Measurements from ENCODE around the gene PCDHGA3. TPM values are rescaled to one million over a fixed set of nuclear protein-coding genes. Genes with fewer than 3 reads are reported as not detected.
"Not testable (repeated sequence)": the region's sequence is repeated elsewhere in the genome, so short reads cannot be mapped to it uniquely, and the experiment has no call there.

The PCDHGA3 gene
- total RNA-seq, 4 donors from 2014 or later, result 1.3 to 5.7 (median 2.8) TPM

DNA sequence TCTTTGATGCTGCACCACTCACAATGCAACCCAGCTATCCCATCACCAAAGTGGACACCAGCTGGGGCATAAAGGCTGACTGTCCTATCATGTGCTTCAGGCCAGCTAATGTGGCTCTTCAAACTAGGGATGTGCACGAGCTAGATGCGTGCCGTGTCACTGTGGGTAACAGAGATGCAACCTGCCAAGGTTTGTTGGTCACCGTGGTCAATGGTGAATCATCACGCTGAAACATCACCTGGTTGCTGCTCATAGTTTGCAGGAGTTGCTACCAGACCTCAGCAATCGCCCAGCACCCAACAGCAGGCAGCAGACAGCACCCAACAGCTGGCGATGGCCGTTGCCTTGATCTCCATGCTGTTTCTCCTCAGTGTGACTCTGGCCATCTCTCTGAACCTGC lies 15.4 kb upstream of the PCDHGA3 start:
- WGBS, 2 donors (ENCODE audit: low coverage in 1 of 2), result 81% methylated on average over 6 of the region's 8 CpGs; no CpG with 5 or more reads in 1 of the 2 donors
- Histone ChIP-seq H3K36me3 (peaks cover 0 to 8% of the 10 kb centered on the region in 2 donors), H3K4me3 (no peak overlapping the region), H3K4me1 (peaks cover 0 to 7% (median 0%) of the 10 kb centered on the region in 3 donors), H3K9me3 (peaks cover 0 to 66% (median 0%) of the 10 kb centered on the region in 3 donors), H3K27me3 (peaks cover 21% of the 10 kb centered on the region), H3K27ac (no peak overlapping the region)
- TF ChIP-seq, protein P1, sequence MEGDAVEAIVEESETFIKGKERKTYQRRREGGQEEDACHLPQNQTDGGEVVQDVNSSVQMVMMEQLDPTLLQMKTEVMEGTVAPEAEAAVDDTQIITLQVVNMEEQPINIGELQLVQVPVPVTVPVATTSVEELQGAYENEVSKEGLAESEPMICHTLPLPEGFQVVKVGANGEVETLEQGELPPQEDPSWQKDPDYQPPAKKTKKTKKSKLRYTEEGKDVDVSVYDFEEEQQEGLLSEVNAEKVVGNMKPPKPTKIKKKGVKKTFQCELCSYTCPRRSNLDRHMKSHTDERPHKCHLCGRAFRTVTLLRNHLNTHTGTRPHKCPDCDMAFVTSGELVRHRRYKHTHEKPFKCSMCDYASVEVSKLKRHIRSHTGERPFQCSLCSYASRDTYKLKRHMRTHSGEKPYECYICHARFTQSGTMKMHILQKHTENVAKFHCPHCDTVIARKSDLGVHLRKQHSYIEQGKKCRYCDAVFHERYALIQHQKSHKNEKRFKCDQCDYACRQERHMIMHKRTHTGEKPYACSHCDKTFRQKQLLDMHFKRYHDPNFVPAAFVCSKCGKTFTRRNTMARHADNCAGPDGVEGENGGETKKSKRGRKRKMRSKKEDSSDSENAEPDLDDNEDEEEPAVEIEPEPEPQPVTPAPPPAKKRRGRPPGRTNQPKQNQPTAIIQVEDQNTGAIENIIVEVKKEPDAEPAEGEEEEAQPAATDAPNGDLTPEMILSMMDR (IDR thresholded peaks at IDR 0.05), result no peak
- TF ChIP-seq POLR2AphosphoS5 (IDR thresholded peaks at IDR 0.05), result no peak
- no peak for TF ChIP-seq EP300 (IDR thresholded peaks at IDR 0.05)
- TF ChIP-seq POLR2A (IDR thresholded peaks at IDR 0.05), result no peak
- ATAC-seq, result no peak

DNA sequence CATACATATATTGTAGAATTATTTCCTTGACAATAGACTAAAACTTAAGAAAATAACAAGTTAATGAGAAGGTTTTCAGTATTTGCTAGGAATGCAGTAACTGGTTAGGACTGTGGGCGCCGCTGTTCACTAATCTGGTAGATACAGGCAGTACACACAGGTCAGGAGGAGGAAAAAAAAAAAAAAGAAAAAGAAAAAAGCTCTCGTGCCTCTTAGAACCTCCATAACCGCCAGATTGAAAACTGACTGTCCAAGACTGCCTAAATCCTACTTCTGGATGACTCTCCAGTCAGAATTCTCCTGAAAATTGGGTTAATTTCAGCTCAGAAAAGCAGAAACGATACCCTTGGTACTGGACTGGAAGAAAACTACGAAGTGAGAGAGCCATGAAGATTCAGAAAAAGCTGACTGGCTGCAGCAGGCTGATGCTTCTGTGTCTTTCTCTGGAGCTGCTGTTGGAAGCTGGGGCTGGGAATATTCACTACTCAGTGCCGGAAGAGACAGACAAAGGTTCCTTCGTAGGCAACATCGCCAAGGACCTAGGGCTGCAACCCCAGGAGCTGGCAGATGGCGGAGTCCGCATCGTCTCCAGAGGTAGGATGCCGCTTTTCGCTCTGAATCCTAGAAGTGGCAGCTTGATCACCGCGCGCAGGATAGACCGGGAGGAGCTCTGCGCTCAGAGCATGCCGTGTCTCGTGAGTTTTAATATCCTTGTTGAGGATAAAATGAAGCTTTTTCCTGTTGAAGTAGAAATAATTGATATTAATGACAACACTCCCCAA lies 13.1 kb upstream of the PCDHGA3 start, which contains the start of gene PCDHGA1:
PCDHGA1 (plus strand) TSS at position 216 of the 782 bp plus-strand sequence.
- no peak for ATAC-seq
- Histone ChIP-seq H3K27me3 (peaks cover 27% of the 10 kb centered on the region), H3K4me3 (no peak within 1 kb of the TSS), H3K27ac (no peak within 1 kb of the TSS), H3K4me1 (peaks cover 0 to 7% (median 0%) of the 10 kb centered on the region in 3 donors), H3K9me3 (peaks cover 0 to 86% (median 0%) of the 10 kb centered on the region in 3 donors), H3K36me3 (peaks cover 0 to 8% of the 10 kb centered on the region in 2 donors)
- 15 to 32% methylated on average over 9 to 17 of the region's 21 CpGs for WGBS, 2 donors (ENCODE audit: low coverage in 1 of 2)
- no peak for TF ChIP-seq EP300 (IDR thresholded peaks at IDR 0.05)
- no peak for TF ChIP-seq POLR2A (IDR thresholded peaks at IDR 0.05)
- TF ChIP-seq POLR2AphosphoS5 (IDR thresholded peaks at IDR 0.05), result no peak
- TF ChIP-seq, protein P1 (IDR thresholded peaks at IDR 0.05), result no peak

DNA sequence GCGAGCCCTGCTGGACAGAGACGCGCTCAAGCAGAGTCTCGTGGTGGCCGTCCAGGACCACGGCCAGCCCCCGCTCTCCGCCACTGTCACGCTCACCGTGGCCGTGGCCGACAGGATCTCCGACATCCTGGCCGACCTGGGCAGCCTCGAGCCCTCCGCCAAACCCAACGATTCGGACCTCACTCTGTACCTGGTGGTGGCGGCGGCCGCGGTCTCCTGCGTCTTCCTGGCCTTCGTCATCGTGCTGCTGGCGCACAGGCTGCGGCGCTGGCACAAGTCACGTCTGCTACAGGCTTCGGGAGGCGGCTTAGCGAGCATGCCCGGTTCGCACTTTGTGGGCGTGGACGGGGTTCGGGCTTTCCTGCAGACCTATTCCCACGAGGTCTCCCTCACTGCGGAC lies 11.1 kb upstream of the PCDHGA3 start:
- peaks cover 0 to 98% (median 2%) of the 10 kb centered on the region in 3 donors for H3K9me3 ChIP-seq

DNA sequence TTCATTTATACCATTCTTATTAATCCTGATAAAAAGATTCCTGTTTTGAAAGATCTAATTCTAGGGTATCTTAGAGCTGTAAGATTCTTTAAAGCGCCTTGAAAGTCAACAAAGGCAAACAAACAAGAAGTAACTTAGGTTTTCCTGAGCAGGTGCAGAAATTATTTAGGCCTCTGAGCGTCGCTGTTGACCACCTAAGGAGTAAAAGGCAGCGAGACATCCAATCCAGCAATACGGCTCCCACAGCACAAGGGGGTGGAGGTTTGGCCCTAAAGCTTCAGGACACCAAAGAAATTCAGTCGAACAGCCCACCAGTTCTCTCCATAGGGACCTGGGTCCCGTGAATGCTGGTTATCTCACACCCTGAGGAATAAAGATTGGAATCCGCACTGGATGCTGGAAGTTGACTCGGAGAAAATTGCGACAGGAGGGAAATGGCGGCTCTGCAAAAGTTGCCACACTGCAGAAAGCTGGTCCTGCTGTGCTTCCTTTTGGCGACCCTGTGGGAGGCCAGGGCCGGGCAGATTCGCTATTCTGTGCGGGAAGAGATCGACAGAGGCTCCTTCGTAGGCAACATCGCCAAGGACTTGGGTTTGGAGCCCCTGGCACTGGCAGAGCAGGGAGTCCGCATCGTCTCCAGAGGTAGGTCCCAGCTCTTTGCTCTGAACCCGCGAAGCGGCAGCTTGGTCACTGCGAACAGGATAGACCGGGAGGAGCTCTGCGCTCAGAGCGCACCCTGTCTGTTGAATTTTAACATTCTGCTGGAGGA lies 4.9 kb upstream of the PCDHGA3 start, which contains the start of gene PCDHGA2:
PCDHGA2 (plus strand) TSS at position 223 of the 769 bp plus-strand sequence.
- no peak for TF ChIP-seq POLR2A (IDR thresholded peaks at IDR 0.05)
- no peak for TF ChIP-seq EP300 (IDR thresholded peaks at IDR 0.05)
- TF ChIP-seq, protein P1 (IDR thresholded peaks at IDR 0.05), result peak in 3 of 4 experiments; percentile 23 to 38 (median 30)
- H3K9me3 ChIP-seq, result peaks cover 0 to 98% (median 2%) of the 10 kb centered on the region in 3 donors
- H3K27ac ChIP-seq, result peak within 1 kb of the TSS in 1 of 4 donors; percentile 4
- ATAC-seq, result no peak
- H3K4me3 ChIP-seq, result peak within 1 kb of the TSS in 1 of 2 donors; percentile 35
- H3K4me1 ChIP-seq, result no peaks in the 10 kb centered on the region
- 2 to 9% methylated on average over 6 to 14 of the region's 27 CpGs for WGBS, 2 donors (ENCODE audit: low coverage in 1 of 2)
- H3K27me3 ChIP-seq, result peaks cover 46% of the 10 kb centered on the region
- H3K36me3 ChIP-seq, result no peaks in the 10 kb centered on the region

More for the DNA sequence above, 11.1 kb upstream of the PCDHGA3 start:
- not testable (repeated sequence) for H3K36me3 ChIP-seq, H3K4me3 ChIP-seq, H3K4me1 ChIP-seq, H3K27ac ChIP-seq, ATAC-seq
- WGBS, 2 donors (ENCODE audit: low coverage in 1 of 2), result 40% methylated on average over 4 of the region's 39 CpGs; no CpG with 5 or more reads in 1 of the 2 donors
- H3K27me3 ChIP-seq, result peaks cover 32% of the 10 kb centered on the region

DNA sequence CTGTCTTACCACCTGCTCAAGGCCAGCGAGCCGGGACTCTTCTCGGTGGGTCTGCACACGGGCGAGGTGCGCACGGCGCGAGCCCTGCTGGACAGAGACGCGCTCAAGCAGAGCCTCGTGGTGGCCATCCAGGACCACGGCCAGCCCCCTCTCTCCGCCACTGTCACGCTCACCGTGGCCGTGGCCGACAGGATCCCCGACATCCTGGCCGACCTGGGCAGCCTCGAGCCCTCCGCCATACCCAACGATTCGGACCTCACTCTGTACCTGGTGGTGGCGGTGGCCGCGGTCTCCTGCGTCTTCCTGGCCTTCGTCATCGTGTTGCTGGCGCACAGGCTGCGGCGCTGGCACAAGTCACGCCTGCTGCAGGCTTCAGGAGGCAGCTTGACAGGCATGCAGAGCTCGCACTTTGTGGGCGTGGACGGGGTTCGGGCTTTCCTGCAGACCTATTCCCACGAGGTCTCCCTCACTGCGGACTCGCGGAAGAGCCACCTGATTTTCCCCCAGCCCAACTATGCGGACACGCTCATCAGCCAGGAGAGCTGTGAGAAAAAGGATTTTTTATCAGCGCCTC lies 2.8 kb upstream of the PCDHGA3 start:
- not testable (repeated sequence) for ATAC-seq, H3K4me1 ChIP-seq, H3K27ac ChIP-seq, H3K36me3 ChIP-seq, H3K4me3 ChIP-seq
- Histone ChIP-seq H3K27me3 (peaks cover 61% of the 10 kb centered on the region), H3K9me3 (peaks cover 2 to 100% (median 5%) of the 10 kb centered on the region in 3 donors)
- WGBS, 2 donors (ENCODE audit: low coverage in 1 of 2), result 40 to 67% methylated on average over 1 to 8 of the region's 45 CpGs

All from gastroesophageal sphincter (tissue), 4 donors.